ENCODE data around the gene SNRNP27. TPM values are rescaled to one million over a fixed set of nuclear protein-coding genes. Genes with fewer than 3 reads are reported as not detected.

The SNRNP27 gene
- total RNA-seq, 1 donor from 2014 or later: 41.0 TPM

GRCh38 chr2:69931832-69932595 lies 38.3 kb downstream of the SNRNP27 start:
- no peaks in the 10 kb centered on the region for H3K9me3 ChIP-seq
- no peaks in the 10 kb centered on the region for H3K27me3 ChIP-seq
- intact Hi-C loops (cut with DNase I): no loop called here
- no peak for DNase-seq
- no peak overlapping the region for H3K27ac ChIP-seq
- no peak for TF ChIP-seq CTCF (IDR thresholded peaks at IDR 0.05)
- H3K4me3 ChIP-seq: no peak overlapping the region
- H3K36me3 ChIP-seq: peaks cover 16% of the 10 kb centered on the region
- ATAC-seq: peak; percentile 19
- peaks cover 26% of the 10 kb centered on the region for H3K4me1 ChIP-seq

GRCh38 chr2:69932596-69932922 lies 38.8 kb downstream of the SNRNP27 start:
- no peak for ATAC-seq
- Histone ChIP-seq H3K9me3 (no peaks in the 10 kb centered on the region), H3K27ac (no peak overlapping the region), H3K4me1 (peaks cover 26% of the 10 kb centered on the region), H3K27me3 (no peaks in the 10 kb centered on the region), H3K36me3 (peaks cover 22% of the 10 kb centered on the region), H3K4me3 (no peak overlapping the region)
- no peak for DNase-seq
- intact Hi-C loops (cut with DNase I): no loop called here
- no peak for TF ChIP-seq CTCF (IDR thresholded peaks at IDR 0.05)

GRCh38 chr2:69933254-69933828 lies 39.6 kb downstream of the SNRNP27 start:
- Histone ChIP-seq H3K27ac (peak overlapping the region; percentile 44), H3K36me3 (peaks cover 30% of the 10 kb centered on the region), H3K4me1 (peaks cover 26% of the 10 kb centered on the region), H3K4me3 (no peak overlapping the region), H3K9me3 (no peaks in the 10 kb centered on the region), H3K27me3 (no peaks in the 10 kb centered on the region)
- no peak for DNase-seq
- intact Hi-C loops (cut with DNase I): no loop called here
- no peak for TF ChIP-seq CTCF (IDR thresholded peaks at IDR 0.05)
- ATAC-seq: peak; percentile 84

- TF ChIP-seq CTCF (IDR thresholded peaks at IDR 0.05): no peak
- Histone ChIP-seq H3K36me3 (peaks cover 36% of the 10 kb centered on the region), H3K4me3 (no peak overlapping the region), H3K9me3 (no peaks in the 10 kb centered on the region), H3K27ac (peak overlapping the region; percentile 44), H3K4me1 (peaks cover 26% of the 10 kb centered on the region), H3K27me3 (no peaks in the 10 kb centered on the region)
- ATAC-seq: peak; percentile 76
- no peak for DNase-seq
- intact Hi-C loops (cut with DNase I): no loop called here
Observed at GRCh38 chr2:69933839-69934613, 40.3 kb downstream of the SNRNP27 start.

GRCh38 chr2:69934614-69934908 lies 40.8 kb downstream of the SNRNP27 start:
- ATAC-seq (no peak), DNase-seq (no peak)
- Histone ChIP-seq H3K4me3 (no peak overlapping the region), H3K27ac (peak overlapping the region; percentile 44), H3K4me1 (peaks cover 26% of the 10 kb centered on the region), H3K9me3 (no peaks in the 10 kb centered on the region), H3K27me3 (no peaks in the 10 kb centered on the region), H3K36me3 (peaks cover 42% of the 10 kb centered on the region)
- no peak for TF ChIP-seq CTCF (IDR thresholded peaks at IDR 0.05)
- intact Hi-C loops (cut with DNase I): no loop called here

Data from upper lobe of right lung (tissue), 1 donor.